ENCODE measurements around the gene ANKRD27. TPM values are rescaled to one million over a fixed set of nuclear protein-coding genes. Genes with fewer than 3 reads are reported as not detected.

Gene ANKRD27
- total RNA-seq, 6 experiments from 2014 or later: 26.7 to 31.3 (median 28.5) TPM

GRCh38 chr19:32677657-32678056 is 2.7 kb upstream of the ANKRD27 start:
- H3K27me3 Mint-ChIP-seq (ENCODE audit: insufficient read depth): peaks cover 15% of the 10 kb centered on the region
- no peaks in the 10 kb centered on the region for H3K9me3 Mint-ChIP-seq
- H3K4me1 Mint-ChIP-seq (ENCODE audit: low read depth): peaks cover 16% of the 10 kb centered on the region
- no peak overlapping the region for H3K27ac Mint-ChIP-seq
- no peak overlapping the region for H3K4me3 Mint-ChIP-seq
- TF ChIP-seq CTCF (IDR thresholded peaks at IDR 0.05): 0 out of 2 replicates have a peak, but pooled peaks have one; percentile 21
- no peak for DNase-seq
- H3K36me3 Mint-ChIP-seq (ENCODE audit: low read depth): peaks cover 6% of the 10 kb centered on the region; the same call in 1 of the 2 replicates

- no peak for TF ChIP-seq CTCF (IDR thresholded peaks at IDR 0.05)
- Mint-ChIP-seq H3K9me3 (no peaks in the 10 kb centered on the region), H3K27me3 (ENCODE audit: insufficient read depth) (peaks cover 12% of the 10 kb centered on the region), H3K27ac (no peak overlapping the region), H3K4me1 (ENCODE audit: low read depth) (peaks cover 21% of the 10 kb centered on the region), H3K4me3 (no peak overlapping the region), H3K36me3 (ENCODE audit: low read depth) (peaks cover 6% of the 10 kb centered on the region; the same call in 1 of the 2 replicates)
- no peak for DNase-seq
Measured at GRCh38 chr19:32676895-32677359, 1.9 kb upstream of the ANKRD27 start.

DNA sequence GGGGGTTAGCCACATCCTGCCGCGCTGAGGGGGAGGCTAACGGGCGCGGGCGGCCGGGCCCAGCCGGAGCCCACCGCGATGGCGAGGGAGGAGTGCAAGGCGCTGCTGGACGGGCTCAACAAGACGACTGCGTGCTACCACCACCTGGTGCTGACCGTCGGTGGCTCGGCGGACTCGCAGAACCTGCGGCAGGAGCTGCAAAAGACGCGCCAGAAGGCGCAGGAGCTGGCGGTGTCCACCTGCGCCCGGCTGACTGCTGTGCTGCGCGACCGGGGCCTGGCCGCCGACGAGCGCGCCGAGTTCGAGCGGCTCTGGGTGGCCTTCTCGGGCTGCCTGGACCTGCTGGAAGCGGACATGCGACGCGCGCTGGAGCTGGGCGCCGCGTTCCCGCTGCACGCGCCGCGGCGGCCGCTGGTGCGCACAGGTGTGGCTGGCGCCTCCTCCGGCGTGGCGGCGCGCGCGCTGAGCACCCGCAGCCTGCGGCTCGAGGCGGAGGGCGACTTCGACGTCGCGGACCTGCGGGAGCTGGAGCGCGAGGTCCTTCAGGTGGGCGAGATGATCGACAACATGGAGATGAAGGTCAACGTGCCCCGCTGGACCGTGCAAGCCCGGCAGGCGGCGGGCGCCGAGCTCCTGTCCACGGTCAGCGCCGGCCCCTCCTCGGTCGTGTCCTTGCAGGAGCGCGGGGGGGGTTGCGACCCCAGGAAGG is 1.4 kb upstream of the ANKRD27 start:
- no peaks in the 10 kb centered on the region for H3K9me3 Mint-ChIP-seq
- no peak for DNase-seq
- peaks cover 21% of the 10 kb centered on the region for H3K4me1 Mint-ChIP-seq (ENCODE audit: low read depth)
- no peak; the same call in 1 of the 2 replicates for TF ChIP-seq CTCF (IDR thresholded peaks at IDR 0.05)
- H3K27ac Mint-ChIP-seq: no peak overlapping the region
- peaks cover 6% of the 10 kb centered on the region; the same call in 1 of the 2 replicates for H3K36me3 Mint-ChIP-seq (ENCODE audit: low read depth)
- H3K4me3 Mint-ChIP-seq: no peak overlapping the region
- H3K27me3 Mint-ChIP-seq (ENCODE audit: insufficient read depth): peaks cover 12% of the 10 kb centered on the region

DNA sequence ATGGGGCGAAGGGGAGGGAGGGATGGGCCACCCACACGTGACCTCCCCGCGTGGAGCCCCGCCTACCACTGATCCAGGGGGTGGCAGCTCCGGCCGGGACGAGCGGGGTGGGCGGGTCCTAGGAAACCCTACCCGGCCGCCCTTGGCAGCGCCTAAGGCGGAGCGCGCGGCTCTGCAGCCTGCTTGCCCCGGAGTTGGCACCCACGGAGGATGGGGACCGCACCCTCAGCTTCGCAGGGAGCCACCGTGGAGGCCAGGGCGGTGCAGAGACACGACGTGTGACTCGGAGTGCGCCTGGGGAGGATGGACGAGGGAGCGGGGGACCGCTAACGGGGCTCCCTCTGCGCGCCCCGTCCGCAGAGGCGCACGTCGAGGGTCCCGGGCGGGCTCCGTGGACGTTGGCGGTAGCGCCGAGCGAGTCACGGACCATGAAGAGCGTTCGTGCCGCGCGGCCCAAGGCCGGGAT is 773 bp upstream of the ANKRD27 start, which contains the start of gene RGS9BP:
RGS9BP (plus strand) TSS at position 129 of the 466 bp plus-strand sequence. CDS start 416 bp downstream, outside the sequence.
- Mint-ChIP-seq H3K27me3 (ENCODE audit: insufficient read depth) (peaks cover 12% of the 10 kb centered on the region), H3K9me3 (no peaks in the 10 kb centered on the region), H3K4me3 (peak within 1 kb of the TSS; percentile 81), H3K36me3 (ENCODE audit: low read depth) (peaks cover 6% of the 10 kb centered on the region; the same call in 1 of the 2 replicates), H3K4me1 (ENCODE audit: low read depth) (peaks cover 21% of the 10 kb centered on the region), H3K27ac (peak within 1 kb of the TSS; percentile 68)
- peak; percentile 55 for DNase-seq
- no peak for TF ChIP-seq CTCF (IDR thresholded peaks at IDR 0.05)

DNA sequence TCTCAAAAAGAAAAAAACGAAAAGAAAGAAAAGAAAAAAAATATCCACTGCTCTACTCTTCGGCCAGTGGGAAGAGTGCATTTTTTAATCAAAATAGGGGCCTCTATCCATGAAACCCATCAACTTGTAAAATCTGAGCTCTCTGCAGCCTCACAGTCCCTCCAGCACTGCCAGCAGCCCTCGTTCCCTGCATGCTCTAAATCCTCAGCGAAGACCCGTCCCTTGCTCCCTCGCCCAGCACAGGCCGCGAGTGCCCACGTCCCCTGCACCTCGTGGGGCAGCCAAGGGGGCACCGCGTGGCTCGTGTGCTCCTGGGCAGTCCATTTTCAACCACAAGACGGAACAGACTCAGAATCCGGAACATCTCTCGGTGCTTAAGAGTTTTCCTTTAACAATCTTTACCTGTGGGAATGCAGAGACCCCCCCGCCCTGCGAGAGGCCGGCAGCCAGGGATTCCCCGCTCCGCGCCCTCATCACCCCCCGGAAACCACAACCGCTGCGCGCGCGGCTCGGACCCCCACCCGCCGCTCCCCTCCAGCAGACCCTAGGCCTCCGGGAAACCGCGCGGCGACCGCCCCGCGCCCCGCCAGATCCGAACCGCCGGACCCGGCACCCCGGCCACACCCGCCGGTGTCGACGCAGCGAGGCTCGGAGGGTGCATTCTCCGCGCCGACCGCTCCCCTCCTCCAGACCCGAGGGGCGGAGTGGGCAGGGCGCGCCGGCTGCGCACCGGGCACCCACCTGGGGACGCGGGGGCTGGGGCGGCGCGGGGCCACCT is 638 bp downstream of the ANKRD27 start:
- Mint-ChIP-seq H3K36me3 (ENCODE audit: low read depth) (peaks cover 6% of the 10 kb centered on the region), H3K9me3 (no peaks in the 10 kb centered on the region), H3K27ac (peak overlapping the region; percentile 81), H3K4me1 (ENCODE audit: low read depth) (peaks cover 32% of the 10 kb centered on the region), H3K27me3 (ENCODE audit: insufficient read depth) (peaks cover 12% of the 10 kb centered on the region), H3K4me3 (peak overlapping the region; percentile 97)
- DNase-seq: no peak
- no peak for TF ChIP-seq CTCF (IDR thresholded peaks at IDR 0.05)
